GM21515 (cell line): ENCODE results near the gene FAM13C.

Experiments
- ATAC-seq: cut with Tn5 transposase; IDR thresholded peaks from one replicate; pipeline ENCODE4 v1.9.1; 2021; ENCODE audit not compliant: unreplicated experiment

Gene FAM13C

GRCh38 chr10:59362959-59363381 is 621 bp upstream of the FAM13C start:
- no peak for ATAC-seq

- no peak for ATAC-seq
Measured at GRCh38 chr10:59361663-59362143, 646 bp downstream of the FAM13C start.

- no peak for ATAC-seq
Measured at GRCh38 chr10:59360605-59361405, 1.5 kb downstream of the FAM13C start.

GRCh38 chr10:59358576-59358975 is 3.8 kb downstream of the FAM13C start:
- no peak for ATAC-seq

- ATAC-seq: no peak
Measured at GRCh38 chr10:59354434-59354833, 7.9 kb downstream of the FAM13C start.

- no peak for ATAC-seq
Measured at GRCh38 chr10:59350558-59350957, 11.8 kb downstream of the FAM13C start.

- no peak for ATAC-seq
Measured at GRCh38 chr10:59346321-59346720, 16.0 kb downstream of the FAM13C start.

- ATAC-seq: no peak
Measured at GRCh38 chr10:59342723-59343122, 19.6 kb downstream of the FAM13C start.

- no peak for ATAC-seq
Measured at GRCh38 chr10:59342000-59342399, 20.3 kb downstream of the FAM13C start.

GRCh38 chr10:59340285-59340684 is 22.1 kb downstream of the FAM13C start:
- ATAC-seq: no peak

GRCh38 chr10:59339351-59339750 is 23.0 kb downstream of the FAM13C start:
- ATAC-seq: no peak

GRCh38 chr10:59337201-59337652 is 25.1 kb downstream of the FAM13C start:
- ATAC-seq: no peak

- no peak for ATAC-seq
Measured at GRCh38 chr10:59336632-59337031, 25.7 kb downstream of the FAM13C start.

- no peak for ATAC-seq
Measured at GRCh38 chr10:59335497-59335896, 26.9 kb downstream of the FAM13C start.

- ATAC-seq: no peak
Measured at GRCh38 chr10:59333701-59334100, 28.6 kb downstream of the FAM13C start.

GRCh38 chr10:59332581-59332980 is 29.8 kb downstream of the FAM13C start:
- no peak for ATAC-seq

GRCh38 chr10:59331661-59332060 is 30.7 kb downstream of the FAM13C start:
- no peak for ATAC-seq

GRCh38 chr10:59325116-59325515 is 37.2 kb downstream of the FAM13C start:
- ATAC-seq: no peak

GRCh38 chr10:59324597-59324996 is 37.8 kb downstream of the FAM13C start:
- ATAC-seq: no peak

GRCh38 chr10:59323831-59324401 is 38.4 kb downstream of the FAM13C start:
- ATAC-seq: no peak

- no peak for ATAC-seq
Measured at GRCh38 chr10:59323036-59323459, 39.3 kb downstream of the FAM13C start.

GRCh38 chr10:59322131-59322530 is 40.2 kb downstream of the FAM13C start:
- no peak for ATAC-seq
